Neural progenitor cell (in vitro differentiated cells): ENCODE data around the gene PADI4. TPM values are rescaled to one million over a fixed set of nuclear protein-coding genes. Genes with fewer than 3 reads are reported as not detected.

ENCODE experiments used
- DNase-seq: peaks from one replicate; pipeline ENCODE4 v3.0.0-alpha.2; 2016; ENCODE audit warnings: low spot score
- H2AFZ ChIP-seq: fragments of 200-600 bp; sonication (generic); replicated peaks from 2 replicates; pipeline ENCODE4 v1.6.1; 2016; ENCODE audit warnings: antibody characterized with exemption
- H3F3A ChIP-seq: fragments of 200-600 bp; sonication (generic); 2 replicates; pipeline ENCODE4 v1.6.1; 2016; ENCODE audit warnings: antibody characterized with exemption, low read depth
- H3K27ac ChIP-seq: fragments of 200-600 bp; sonication (generic); 2 replicates; pipeline ENCODE4 v1.5.1; 2016; ENCODE audit warnings: mild to moderate bottlenecking
- H3K27me3 ChIP-seq: fragments of 200-600 bp; sonication (generic); 2 replicates; pipeline ENCODE4 v1.6.1; 2016; ENCODE audit warnings: mild to moderate bottlenecking, moderate library complexity
- H3K36me3 ChIP-seq: fragments of 200-600 bp; sonication (generic); 2 replicates; pipeline ENCODE4 v1.5.1; 2016
- H3K4me1 ChIP-seq: fragments of 200-600 bp; sonication (generic); 2 replicates; pipeline ENCODE4 v1.6.1; 2016; ENCODE audit warnings: mixed run types
- H3K4me2 ChIP-seq: fragments of 200-600 bp; sonication (generic); 2 replicates; pipeline ENCODE4 v1.6.1; 2016
- H3K4me3 ChIP-seq: fragments of 200-600 bp; sonication (generic); 2 replicates; pipeline ENCODE4 v1.5.1; 2016
- H3K79me2 ChIP-seq: fragments of 200-600 bp; sonication (generic); 2 replicates; pipeline ENCODE4 v1.6.1; 2016; ENCODE audit warnings: low read depth
- H3K9ac ChIP-seq: fragments of 200-600 bp; sonication (generic); 2 replicates; pipeline ENCODE4 v1.6.1; 2016
- H3K9me3 ChIP-seq: fragments of 200-600 bp; sonication (generic); 2 replicates; pipeline ENCODE4 v1.5.1; 2016; ENCODE audit warnings: low read depth
- H4K20me1 ChIP-seq: fragments of 200-600 bp; sonication (generic); 2 replicates; pipeline ENCODE4 v1.6.1; 2016; ENCODE audit warnings: low read depth
- H3K27ac Mint-ChIP-seq: 3 replicates; pipeline ENCODE4 v1.8.0; 2021; ENCODE audit warnings: mixed read lengths
- H3K27me3 Mint-ChIP-seq: 2 replicates; pipeline ENCODE4 v1.8.0; 2022; ENCODE audit warnings: low read depth, mild to moderate bottlenecking, inconsistent platforms, moderate library complexity, mixed read lengths; ENCODE audit not compliant: insufficient read depth
- H3K36me3 Mint-ChIP-seq: 3 replicates; pipeline ENCODE4 v1.8.0; 2021; ENCODE audit warnings: mixed read lengths
- H3K4me1 Mint-ChIP-seq: 3 replicates; pipeline ENCODE4 v1.8.0; 2021; ENCODE audit warnings: mixed read lengths
- H3K4me3 Mint-ChIP-seq: 3 replicates; pipeline ENCODE4 v1.8.0; 2021; ENCODE audit warnings: mild to moderate bottlenecking, moderate library complexity, mixed read lengths
- H3K9me3 Mint-ChIP-seq: 3 replicates; pipeline ENCODE4 v1.8.0; 2020; ENCODE audit warnings: mixed read lengths
- CTCF ChIP-seq: fragments of 200-600 bp; sonication (generic); IDR thresholded peaks from 2 replicates; pipeline ENCODE4 v1.5.1; 2017; ENCODE audit warnings: antibody characterized with exemption, mild to moderate bottlenecking
- EZH2 ChIP-seq: fragments of 200-600 bp; sonication (generic); IDR thresholded peaks from 2 replicates; pipeline ENCODE4 v1.6.1; 2017; ENCODE audit warnings: antibody characterized with exemption, mild to moderate bottlenecking, moderate library complexity
- EZH2phosphoT487 ChIP-seq: fragments of 200-600 bp; sonication (generic); IDR thresholded peaks from 2 replicates; pipeline ENCODE4 v1.6.1; 2017; ENCODE audit warnings: antibody characterized with exemption
- total RNA-seq: library from RNA; depleted of rRNA; stranded (reverse); fragments of >200 nt; gene quantifications from 2 replicates; pipeline ENCODE4 v1.2.3, GENCODE V29; 2015; ENCODE audit warnings: low replicate concordance

Gene PADI4
- total RNA-seq, 1 donor from 2014 or later: not detected

- Histone ChIP-seq H3F3A (no peaks in the 10 kb centered on the region), H3K27ac (no peak overlapping the region), H3K4me2 (no peak overlapping the region), H3K79me2 (no peaks in the 10 kb centered on the region), H2AFZ (no peak overlapping the region), H3K9ac (no peak overlapping the region), H3K27me3 (no peaks in the 10 kb centered on the region), H3K9me3 (no peaks in the 10 kb centered on the region), H3K36me3 (no peaks in the 10 kb centered on the region), H4K20me1 (no peaks in the 10 kb centered on the region), H3K4me3 (no peak overlapping the region), H3K4me1 (no peaks in the 10 kb centered on the region)
- no peaks in the 10 kb centered on the region for H3K36me3 Mint-ChIP-seq
- DNase-seq: no peak
- no peak overlapping the region for H3K4me3 Mint-ChIP-seq
- H3K9me3 Mint-ChIP-seq: peaks cover 2% of the 10 kb centered on the region
- H3K27ac Mint-ChIP-seq: no peak overlapping the region
- H3K4me1 Mint-ChIP-seq: no peaks in the 10 kb centered on the region
- H3K27me3 Mint-ChIP-seq: peaks cover 4% of the 10 kb centered on the region
- TF ChIP-seq EZH2 (no peak), EZH2phosphoT487 (no peak), CTCF (no peak)
These were observed 57.3 kb downstream of the PADI4 start for GRCh38 chr1:17365293-17365692.

DNA sequence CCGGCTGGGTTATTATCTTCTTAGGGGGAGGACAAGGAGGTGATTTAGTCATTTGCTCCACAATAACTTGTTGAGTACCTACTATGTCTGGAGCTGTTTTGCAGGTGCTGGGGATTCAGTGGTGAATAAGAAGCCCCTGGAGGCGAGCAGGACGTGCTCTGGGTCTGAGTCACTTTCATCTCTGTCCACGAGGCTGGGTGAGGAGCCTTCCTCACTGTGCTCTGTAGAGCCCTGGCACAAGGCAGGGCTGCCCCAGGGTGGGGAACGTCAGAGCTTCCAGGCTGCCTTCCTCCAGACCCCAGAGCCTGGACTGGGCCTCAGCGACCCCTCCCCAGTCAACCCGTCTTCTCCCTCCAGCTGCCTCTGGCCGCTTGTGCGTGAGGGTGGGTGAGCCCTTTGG, 61.5 kb downstream of the PADI4 start:
- no peak overlapping the region for H3K4me3 Mint-ChIP-seq
- DNase-seq: no peak
- H3K9me3 Mint-ChIP-seq: peaks cover under 1% of the 10 kb centered on the region

DNA sequence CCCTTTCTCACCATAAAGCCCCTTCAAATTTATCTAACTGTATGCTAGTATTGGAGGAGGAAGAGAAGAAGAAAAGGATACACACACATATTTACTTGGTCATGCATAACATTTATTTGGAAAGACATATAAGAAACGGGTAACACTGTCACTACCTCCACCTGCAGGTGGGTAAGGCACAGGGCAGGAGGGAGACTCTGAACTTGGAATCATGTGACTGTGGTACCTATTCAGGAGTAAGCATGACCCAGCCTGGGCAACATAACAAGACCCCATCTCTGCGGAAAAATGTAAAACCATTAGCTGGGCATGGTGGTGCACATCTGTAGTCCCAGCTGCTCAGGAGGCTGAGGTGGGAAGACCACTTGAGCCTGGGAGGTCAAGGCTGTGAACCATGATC, 62.6 kb downstream of the PADI4 start:
- H3K36me3 Mint-ChIP-seq: no peaks in the 10 kb centered on the region
- H3K4me3 Mint-ChIP-seq: no peak overlapping the region
- no peak overlapping the region for H3K9ac ChIP-seq
- no peak overlapping the region for H3K27ac ChIP-seq
- peaks cover 9% of the 10 kb centered on the region for H3K27me3 Mint-ChIP-seq
- no peak overlapping the region for H3K4me3 ChIP-seq
- no peak for DNase-seq
- no peak for TF ChIP-seq EZH2
- peak; percentile 23 for TF ChIP-seq CTCF
- TF ChIP-seq EZH2phosphoT487: no peak
- H3K4me1 Mint-ChIP-seq: no peaks in the 10 kb centered on the region
- no peak overlapping the region for H3K27ac Mint-ChIP-seq
- H3K9me3 ChIP-seq: no peaks in the 10 kb centered on the region
- H4K20me1 ChIP-seq: no peaks in the 10 kb centered on the region
- H3K36me3 ChIP-seq: no peaks in the 10 kb centered on the region
- no peaks in the 10 kb centered on the region for H3F3A ChIP-seq
- no peak overlapping the region for H2AFZ ChIP-seq
- H3K4me2 ChIP-seq: no peak overlapping the region
- no peaks in the 10 kb centered on the region for H3K9me3 Mint-ChIP-seq
- no peaks in the 10 kb centered on the region for H3K4me1 ChIP-seq
- no peaks in the 10 kb centered on the region for H3K27me3 ChIP-seq
- no peaks in the 10 kb centered on the region for H3K79me2 ChIP-seq

More for the DNA sequence above, 61.5 kb downstream of the PADI4 start:
- H2AFZ ChIP-seq: no peak overlapping the region
- no peak overlapping the region for H3K4me3 ChIP-seq
- no peaks in the 10 kb centered on the region for H3K4me1 Mint-ChIP-seq
- no peaks in the 10 kb centered on the region for H3K4me1 ChIP-seq
- no peaks in the 10 kb centered on the region for H3F3A ChIP-seq
- no peaks in the 10 kb centered on the region for H3K27me3 ChIP-seq
- H3K27ac ChIP-seq: no peak overlapping the region
- H3K9ac ChIP-seq: no peak overlapping the region
- H3K9me3 ChIP-seq: no peaks in the 10 kb centered on the region
- no peak overlapping the region for H3K4me2 ChIP-seq
- peaks cover 4% of the 10 kb centered on the region for H3K27me3 Mint-ChIP-seq
- no peaks in the 10 kb centered on the region for H3K36me3 Mint-ChIP-seq
- H4K20me1 ChIP-seq: no peaks in the 10 kb centered on the region
- TF ChIP-seq CTCF: no peak
- no peak for TF ChIP-seq EZH2phosphoT487
- no peak for TF ChIP-seq EZH2
- no peaks in the 10 kb centered on the region for H3K79me2 ChIP-seq
- H3K27ac Mint-ChIP-seq: no peak overlapping the region
- no peaks in the 10 kb centered on the region for H3K36me3 ChIP-seq

- no peaks in the 10 kb centered on the region for H3K36me3 ChIP-seq
- H3K27ac ChIP-seq: no peak within 1 kb of the TSS
- no peaks in the 10 kb centered on the region for H3K79me2 ChIP-seq
- no peak for DNase-seq
- H3K4me2 ChIP-seq: no peak within 1 kb of the TSS
- no peaks in the 10 kb centered on the region for H3K4me1 Mint-ChIP-seq
- H3F3A ChIP-seq: no peaks in the 10 kb centered on the region
- no peaks in the 10 kb centered on the region for H3K9me3 ChIP-seq
- no peak within 1 kb of the TSS for H3K27ac Mint-ChIP-seq
- H3K9ac ChIP-seq: no peak within 1 kb of the TSS
- no peaks in the 10 kb centered on the region for H3K36me3 Mint-ChIP-seq
- no peaks in the 10 kb centered on the region for H3K4me1 ChIP-seq
- H3K4me3 Mint-ChIP-seq: no peak within 1 kb of the TSS
- no peak within 1 kb of the TSS for H3K4me3 ChIP-seq
- H2AFZ ChIP-seq: no peak within 1 kb of the TSS
- peaks cover 9% of the 10 kb centered on the region for H3K27me3 Mint-ChIP-seq
- no peak for TF ChIP-seq EZH2
- no peak for TF ChIP-seq EZH2phosphoT487
- TF ChIP-seq CTCF: no peak
- H4K20me1 ChIP-seq: no peaks in the 10 kb centered on the region
- no peaks in the 10 kb centered on the region for H3K27me3 ChIP-seq
- no peaks in the 10 kb centered on the region for H3K9me3 Mint-ChIP-seq
These were observed 63.9 kb downstream of the PADI4 start, which contains the start of gene PADI6 for GRCh38 chr1:17371896-17372295. Gene PADI6 (plus strand): TSS chr1:17372196. CDS start chr1:17372246, 50 bp downstream.
